ENCODE measurements around the gene IL36B.

GRCh38 chr2:113011108-113011507 is 41.6 kb downstream of the IL36B start:
- TF ChIP-seq CTCF (IDR thresholded peaks at IDR 0.05) (no peak), POLR2A (IDR thresholded peaks at IDR 0.05) (no peak)

All from Peyer's patch (tissue), 4 donors.